ENCODE results near the gene MYOT.
"Not testable (repeated sequence)": the region's sequence is repeated elsewhere in the genome, so short reads cannot be mapped to it uniquely, and the experiment has no call there.

Gene MYOT

DNA sequence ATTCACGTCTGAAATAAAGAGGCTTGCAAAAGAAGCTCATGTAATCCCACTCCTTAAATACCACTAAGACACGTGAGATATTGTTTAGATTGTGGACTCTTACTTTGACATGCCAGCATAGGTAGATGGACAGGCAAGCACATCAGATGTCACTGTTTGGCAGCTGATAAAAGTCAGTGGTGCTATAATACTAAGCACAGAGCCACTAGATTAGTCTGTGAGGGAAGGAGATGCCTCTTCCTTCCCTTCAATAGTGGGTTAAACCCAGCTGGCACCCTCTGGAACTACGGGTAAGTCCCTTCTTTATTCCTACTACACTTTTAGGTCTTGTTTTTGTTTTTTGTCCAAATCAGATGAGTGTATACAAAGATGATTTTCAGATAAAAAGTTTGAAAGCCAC lies at the start of gene MYOT:
MYOT (plus strand) TSS at position 197 of the 400 bp plus-strand sequence. CDS start 2,792 bp downstream, outside the sequence.
- DNase-seq (ENCODE audit: low spot score) = no peak

DNA sequence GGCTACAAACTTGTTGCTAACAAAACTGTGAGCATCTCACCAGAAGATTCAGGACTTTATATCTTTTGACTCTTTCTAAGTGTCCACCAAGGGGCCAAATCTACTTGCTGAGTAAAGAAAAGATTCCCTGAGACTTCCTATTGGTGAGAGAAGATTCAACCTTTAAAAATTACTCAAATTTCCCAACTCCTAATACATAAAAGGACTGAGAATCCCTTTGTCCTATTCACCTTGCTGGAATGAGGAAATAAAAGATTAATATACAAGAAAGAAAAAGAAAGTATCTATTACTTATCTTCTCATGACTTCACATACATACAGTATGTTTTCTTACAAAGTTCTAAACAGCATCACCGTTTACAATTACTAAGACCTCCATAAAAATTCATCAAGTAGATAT lies 47.9 kb upstream of the MYOT start:
- DNase-seq (ENCODE audit: low spot score) = no peak

GRCh38 chr5:137822158-137822764 lies 45.4 kb upstream of the MYOT start:
- peak; percentile 63 for DNase-seq (ENCODE audit: low spot score)

- DNase-seq (ENCODE audit: low spot score) = no peak
These were observed 44.7 kb upstream of the MYOT start for GRCh38 chr5:137822984-137823383.

DNA sequence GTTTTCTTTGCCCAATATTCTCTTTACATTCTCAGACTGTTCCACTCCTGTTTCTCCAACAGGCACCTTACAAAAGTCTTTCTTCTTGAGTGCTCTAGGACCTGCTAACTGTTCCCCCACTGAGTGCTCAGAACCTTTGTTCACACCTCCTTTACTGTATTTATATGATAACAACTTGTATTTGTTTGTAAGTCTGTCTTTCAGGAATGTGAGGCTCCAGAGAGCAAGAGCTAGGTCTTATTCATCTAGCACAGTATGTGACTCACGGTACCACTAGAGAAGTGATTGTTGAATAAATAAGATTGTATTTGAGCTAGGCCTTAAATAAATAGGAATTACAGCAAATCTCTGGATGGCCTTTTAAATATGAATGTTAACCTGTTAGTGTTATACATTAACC lies 42.5 kb upstream of the MYOT start:
- DNase-seq (ENCODE audit: low spot score) = no peak

DNA sequence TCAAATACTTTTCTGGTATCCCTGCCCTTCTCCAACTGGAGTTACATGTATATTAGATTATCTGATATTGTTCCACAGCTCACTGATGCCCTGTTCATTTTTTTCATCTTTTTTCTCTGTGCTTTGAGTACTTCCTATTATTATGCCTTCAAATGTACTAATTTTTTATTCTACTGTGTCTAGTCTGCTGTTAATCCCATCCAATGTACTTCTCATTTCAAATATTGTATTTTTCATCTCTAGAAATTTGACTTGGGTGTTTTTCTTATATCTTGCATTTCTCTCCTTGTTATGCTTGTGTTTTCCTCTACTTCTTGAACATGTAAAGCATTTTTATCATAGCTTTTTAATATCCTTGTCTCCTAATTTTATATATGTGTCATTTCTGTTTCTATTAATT lies 41.6 kb upstream of the MYOT start:
- DNase-seq (ENCODE audit: low spot score) = no peak

DNA sequence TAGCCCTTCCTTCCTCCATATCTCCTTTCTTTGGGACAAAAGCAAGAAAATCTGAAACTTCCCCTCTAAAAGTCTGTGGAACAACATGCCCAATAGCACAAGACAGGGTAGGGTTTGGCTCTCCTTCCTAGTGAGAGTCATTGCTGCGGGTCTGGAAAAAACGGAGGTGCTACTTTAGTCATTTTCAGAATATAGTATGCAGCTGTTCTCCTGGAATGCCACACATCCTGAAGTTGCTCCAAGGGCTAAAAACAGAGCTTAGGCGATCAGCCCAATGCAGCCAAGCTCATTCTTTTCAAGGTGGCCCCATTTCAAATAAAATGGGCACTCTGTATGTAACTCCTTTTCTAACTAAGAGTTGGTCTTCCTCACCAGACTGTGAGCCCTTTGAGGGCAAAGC lies 39.5 kb upstream of the MYOT start:
- DNase-seq (ENCODE audit: low spot score) = no peak

DNA sequence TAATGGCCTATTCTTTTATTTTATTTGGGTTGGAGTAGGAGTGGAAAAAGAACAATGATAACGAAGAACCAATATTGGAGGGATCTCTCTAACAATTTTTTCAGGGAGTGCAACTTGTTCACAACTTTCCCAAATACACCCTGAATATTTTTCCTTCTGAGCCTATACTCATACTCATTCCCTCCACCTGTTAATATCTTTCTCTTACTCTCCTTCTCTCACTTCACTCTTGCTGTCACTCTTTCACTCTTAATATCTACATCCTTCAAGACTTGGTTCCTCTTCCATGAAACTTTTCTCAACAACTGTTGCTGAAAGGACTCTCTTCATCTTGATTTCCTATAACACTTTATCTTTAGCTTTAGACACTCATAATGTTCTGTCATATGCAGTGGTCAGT lies 39.0 kb upstream of the MYOT start:
- no peak for DNase-seq (ENCODE audit: low spot score)

- DNase-seq (ENCODE audit: low spot score) = no peak
These were observed 36.6 kb upstream of the MYOT start for GRCh38 chr5:137831105-137831504.

GRCh38 chr5:137831526-137831925 lies 36.1 kb upstream of the MYOT start:
- DNase-seq (ENCODE audit: low spot score) = no peak

- DNase-seq (ENCODE audit: low spot score) = no peak
These were observed 35.2 kb upstream of the MYOT start for GRCh38 chr5:137832416-137832815.

DNA sequence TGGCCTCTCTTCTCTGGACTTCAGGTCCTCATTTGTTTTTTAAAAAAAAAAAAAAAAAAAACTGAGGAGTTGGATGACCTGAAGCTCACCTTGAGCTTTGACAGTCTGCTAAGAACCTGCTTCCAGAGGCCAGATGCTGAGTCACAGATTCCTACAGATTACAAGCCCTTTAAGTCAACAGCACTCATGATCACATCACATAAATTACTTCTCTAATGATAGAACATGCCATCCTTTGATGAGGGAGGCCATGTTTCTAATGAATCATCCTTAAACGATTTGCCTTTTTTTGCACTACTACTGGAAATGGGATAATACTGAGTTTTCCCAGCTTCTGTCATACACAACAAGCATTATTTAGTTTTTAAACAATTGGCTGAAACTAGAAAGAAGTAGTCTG lies 34.2 kb upstream of the MYOT start:
- DNase-seq (ENCODE audit: low spot score) = no peak

GRCh38 chr5:137834498-137835049 lies 33.1 kb upstream of the MYOT start:
- no peak for DNase-seq (ENCODE audit: low spot score)

GRCh38 chr5:137836298-137836697 lies 31.4 kb upstream of the MYOT start:
- DNase-seq (ENCODE audit: low spot score) = no peak

- no peak for DNase-seq (ENCODE audit: low spot score)
These were observed 30.7 kb upstream of the MYOT start for GRCh38 chr5:137836997-137837396.

DNA sequence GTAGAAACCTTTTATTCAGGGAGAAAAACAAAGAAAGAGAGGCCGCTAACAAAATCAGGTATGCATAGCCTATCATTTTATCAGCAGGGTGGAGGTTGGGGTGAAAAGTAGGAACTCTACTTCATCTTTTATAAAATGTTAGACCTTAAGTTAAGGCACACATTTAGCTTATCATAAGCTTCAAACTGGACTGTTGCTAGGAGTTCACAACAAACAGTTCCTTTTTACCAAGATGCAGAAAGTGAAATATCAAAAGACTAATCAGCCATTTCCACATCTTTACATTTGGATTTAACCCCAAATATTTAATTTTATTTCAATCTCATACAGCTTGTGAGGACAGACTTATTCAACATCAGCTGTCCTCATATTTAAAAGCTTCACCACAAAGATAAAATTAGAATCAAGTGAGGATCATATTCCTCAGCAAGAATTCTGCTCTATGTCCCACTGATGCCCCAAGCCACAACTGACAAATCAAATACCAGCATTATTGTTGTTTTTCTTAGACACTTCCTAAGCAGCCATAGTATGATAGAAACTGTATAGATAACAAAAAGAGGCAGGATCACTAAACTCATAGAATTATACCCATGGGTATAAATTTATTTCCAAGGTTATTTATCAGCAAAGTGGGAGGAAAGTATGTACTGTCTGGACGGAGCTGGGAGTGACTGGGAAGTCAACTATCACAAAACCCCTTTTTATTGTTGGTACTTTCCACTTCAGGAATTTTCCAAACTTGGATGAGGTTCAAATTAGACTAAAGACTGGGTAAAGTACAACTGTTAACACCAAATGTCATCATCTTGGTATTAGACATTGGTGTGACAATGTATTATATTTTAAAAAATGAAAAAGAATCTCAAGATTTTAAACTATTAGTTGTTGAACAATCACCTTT lies 29.9 kb upstream of the MYOT start:
- DNase-seq (ENCODE audit: low spot score) = no peak

- no peak for DNase-seq (ENCODE audit: low spot score)
These were observed 28.7 kb upstream of the MYOT start for GRCh38 chr5:137838976-137839375.

- no peak for DNase-seq (ENCODE audit: low spot score)
These were observed 25.4 kb upstream of the MYOT start for GRCh38 chr5:137842296-137842695.

GRCh38 chr5:137843676-137844299 lies 23.9 kb upstream of the MYOT start:
- no peak for DNase-seq (ENCODE audit: low spot score)

DNA sequence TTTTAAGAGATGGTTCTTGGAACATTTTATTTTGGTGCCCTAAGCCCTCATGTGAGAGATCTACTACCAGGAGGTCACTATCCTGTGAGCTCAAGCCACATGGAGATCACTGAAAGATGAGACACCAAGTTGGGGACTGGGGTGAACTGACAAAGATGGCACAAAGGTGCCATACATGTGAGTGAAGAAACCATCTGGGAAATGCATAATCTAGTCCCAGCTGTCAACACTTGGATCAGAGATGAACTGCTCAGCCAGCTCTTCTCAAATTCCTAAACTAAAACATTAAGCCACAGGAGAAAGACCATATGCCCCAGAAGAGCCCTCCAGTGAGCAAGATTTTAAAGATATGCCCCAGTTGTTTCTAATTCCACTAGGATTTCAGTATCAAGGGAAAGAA lies 22.2 kb upstream of the MYOT start:
- no peak for DNase-seq (ENCODE audit: low spot score)

DNA sequence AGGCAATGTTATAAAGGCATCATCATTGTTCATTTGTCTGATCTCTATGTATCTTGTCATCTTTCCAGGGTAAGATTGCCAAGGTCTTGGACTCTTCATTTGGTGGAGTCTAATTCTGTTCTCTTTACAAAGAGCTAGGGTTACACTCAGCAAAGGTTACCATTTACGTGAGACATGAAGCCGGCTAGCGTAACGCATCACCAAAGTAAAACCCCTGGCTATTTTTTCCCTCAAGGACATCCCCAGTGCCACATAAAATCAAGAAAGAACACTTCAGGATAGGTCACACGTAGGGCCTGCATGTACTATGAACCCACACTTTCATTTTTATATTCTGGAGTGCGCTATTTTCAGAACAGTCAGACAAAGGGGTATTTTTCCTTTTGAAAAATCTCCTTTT lies 20.0 kb upstream of the MYOT start:
- DNase-seq (ENCODE audit: low spot score) = no peak

GRCh38 chr5:137853165-137853564 lies 14.5 kb upstream of the MYOT start:
- not testable (repeated sequence) for DNase-seq (ENCODE audit: low spot score)

- DNase-seq (ENCODE audit: low spot score) = no peak
These were observed 11.5 kb upstream of the MYOT start for GRCh38 chr5:137856201-137856600.
